K562 (cell line): ENCODE measurements around the gene FGF14. TPM values are rescaled to one million over a fixed set of nuclear protein-coding genes. Genes with fewer than 3 reads are reported as not detected.

ENCODE experiments used
- ATAC-seq: fragments of 200-7000 bp; cut with Tn5 transposase; 3 replicates; pipeline ENCODE4 v1.9.1; 2020; ENCODE audit warnings: moderate library complexity
- BruUV-seq: library from RNA; stranded (reverse); fragments of 400-500 nt; replicated peaks from 2 replicates; lab custom pipeline; 2021; lab: Mats Ljungman, UMichigan
- CTCF ChIA-PET: fragments of 300-600 bp; formaldehyde crosslinking; extraction: SDS; loops from one replicate; lab custom pipeline; 2021; ENCODE audit warnings: low intra/inter-chr PET ratio; lab: Yijun Ruan, JAX
- POLR2A ChIA-PET: fragments of 300-600, 350-650 bp; sonication (Branson Sonifier 250); formaldehyde crosslinking; extraction: SDS; loops from one replicate; lab custom pipeline; 2021; ENCODE audit warnings: antibody characterized with exemption, inconsistent platforms; lab: Yijun Ruan, JAX
- DNase-seq, 4 experiments: peaks; one replicate each; pipeline versions ENCODE4 v3.0.0 to v3.0.0-alpha.2; 2011 to 2018; ENCODE audit warnings: low spot score in 3 of 4, mixed read lengths in 3 of 4; ENCODE audit errors: extremely low read depth in 1 of 4
- FAIRE-seq: peaks from 2 replicates; lab custom pipeline; 2011; peaks lifted over from hg19 to GRCh38; lab: Jason Lieb, UNC
- H2AFZ ChIP-seq: 2 replicates; pipeline ENCODE4 v1.6.0; 2011; ENCODE audit warnings: low read depth, low read length, control low read depth, inconsistent platforms
- H3K27ac ChIP-seq: fragments of 200-600 bp; 3 replicates; pipeline ENCODE4 v1.8.0; 2011; ENCODE audit warnings: low read depth, mild to moderate bottlenecking, control low read depth, inconsistent platforms, low read length, moderate library complexity, mixed read lengths; ENCODE audit errors: extremely low read depth
- H3K27me3 ChIP-seq, 2 experiments: fragments of 300-600 bp in 1 of 2; 2 replicates in 1 of 2; 3 replicates in 1 of 2; pipeline versions ENCODE4 v1.6.0 to v1.8.0; 2011; ENCODE audit warnings: inconsistent platforms in 2 of 2, low read length in 2 of 2, mild to moderate bottlenecking in 1 of 2, mixed read lengths in 1 of 2, moderate library complexity in 1 of 2; ENCODE audit not compliant: control insufficient read depth in 2 of 2, insufficient read depth in 2 of 2
- H3K36me3 ChIP-seq: fragments of 300-600 bp; 3 replicates; pipeline ENCODE4 v1.8.0; 2011; ENCODE audit warnings: mild to moderate bottlenecking, low read length, inconsistent platforms; ENCODE audit not compliant: control insufficient read depth, insufficient read depth
- H3K4me1 ChIP-seq, 2 experiments: fragments of 200-600 bp in 1 of 2; replicated peaks in 1 of 2; 2 replicates in 1 of 2; 3 replicates in 1 of 2; pipeline versions ENCODE4 v1.5.1 to v1.8.0; 2011; ENCODE audit warnings: inconsistent platforms in 2 of 2, low read length in 2 of 2, mild to moderate bottlenecking in 1 of 2, mixed read lengths in 1 of 2, moderate library complexity in 1 of 2; ENCODE audit not compliant: control insufficient read depth in 2 of 2, insufficient read depth in 2 of 2
- H3K4me2 ChIP-seq: 2 replicates; pipeline ENCODE4 v1.6.1; 2011; ENCODE audit warnings: low read length, control low read depth, inconsistent platforms, mixed read lengths; ENCODE audit not compliant: insufficient read depth
- H3K4me3 ChIP-seq: fragments of 200-600 bp; sonication (generic), shearing (Covaris generic); 2 replicates; pipeline ENCODE4 v1.5.1; 2016; ENCODE audit warnings: control low read depth, inconsistent platforms
- H3K79me2 ChIP-seq: fragments of 200-600 bp; 3 replicates; pipeline ENCODE4 v1.8.0; 2011; ENCODE audit warnings: low read length, inconsistent platforms; ENCODE audit not compliant: control insufficient read depth, insufficient read depth
- H3K9ac ChIP-seq, 2 experiments: 2 replicates each; pipeline versions ENCODE4 v1.6.0 to v1.6.1; 2011; ENCODE audit warnings: low read depth in 2 of 2, low read length in 2 of 2, control low read depth in 1 of 2, inconsistent platforms in 1 of 2, mild to moderate bottlenecking in 1 of 2, mixed read lengths in 1 of 2; ENCODE audit not compliant: insufficient read depth in 1 of 2
- H3K9me1 ChIP-seq: one replicate; pipeline ENCODE4 v1.6.0; 2011; ENCODE audit warnings: inconsistent platforms, mild to moderate bottlenecking, low read length, moderate library complexity; ENCODE audit not compliant: control insufficient read depth, insufficient read depth
- H3K9me3 ChIP-seq: replicated peaks from 2 replicates; pipeline ENCODE4 v1.5.1; 2011; ENCODE audit warnings: low read depth, low read length, inconsistent platforms; ENCODE audit not compliant: control insufficient read depth, insufficient read depth
- H4K20me1 ChIP-seq: replicated peaks from 2 replicates; pipeline ENCODE4 v1.6.1; 2011; ENCODE audit warnings: low read length, inconsistent platforms, mixed read lengths; ENCODE audit not compliant: control insufficient read depth, insufficient read depth
- CBFA2T2 ChIP-seq: fragments of 450-650 bp; conservative IDR thresholded peaks from 2 replicates; pipeline ENCODE4 v1.6.1; 2017; ENCODE audit warnings: mild to moderate bottlenecking
- CBX8 ChIP-seq: fragments of 200-600 bp; sonication (generic); IDR thresholded peaks from 2 replicates; pipeline ENCODE4 v1.6.1; 2012; ENCODE audit warnings: borderline replicate concordance, mixed run types, low read depth, mild to moderate bottlenecking, moderate library complexity, mixed read lengths, low read length, control low read depth, inconsistent platforms; ENCODE audit not compliant: poor library complexity, severe bottlenecking; ENCODE audit errors: extremely low read depth
- EZH2 ChIP-seq: IDR thresholded peaks from 2 replicates; pipeline ENCODE4 v1.6.1; 2012; ENCODE audit warnings: low read depth, mild to moderate bottlenecking, inconsistent platforms, low read length, borderline replicate concordance
- FOXK2 ChIP-seq, 2 experiments: fragments of 450-650 bp; IDR thresholded peaks in 1 of 2; conservative IDR thresholded peaks in 1 of 2; 2 replicates each; pipeline ENCODE4 v1.6.1; 2016; ENCODE audit warnings: low read depth in 2 of 2, mild to moderate bottlenecking in 1 of 2
- KLF10 ChIP-seq: fragments of 250-450 bp; sonication (Bioruptor Pico); IDR thresholded peaks from 2 replicates; pipeline ENCODE4 v1.6.1; 2021; ENCODE audit warnings: matching md5 sums
- NR4A1 ChIP-seq, 2 experiments: fragments of 250-450 bp in 1 of 2; fragments of 450-650 bp in 1 of 2; sonication (Bioruptor Pico) in 1 of 2; IDR thresholded peaks; 2 replicates each; pipeline versions ENCODE4 v1.4.0 to v1.6.1; 2016 to 2020; ENCODE audit warnings: mild to moderate bottlenecking in 2 of 2, missing compliant biosample characterization in 1 of 2, missing genetic modification characterization in 1 of 2, moderate library complexity in 1 of 2
- RBM15 ChIP-seq: fragments of 200-400 bp; formaldehyde crosslinking; IDR thresholded peaks from 2 replicates; pipeline ENCODE4 v1.6.1; 2018; ENCODE audit warnings: mild to moderate bottlenecking, low read length, moderate library complexity; ENCODE audit not compliant: insufficient read depth
- ZC3H11A ChIP-seq: IDR thresholded peaks from 2 replicates; pipeline ENCODE4 v1.6.1; 2012; ENCODE audit warnings: low read depth, low read length, improper control_type of control experiment
- WGBS: fragments of 100-300 bp; shearing (Covaris generic); methylation state at CpG from one replicate; pipeline ENCODE4 v1.1.6; 2016; ENCODE audit warnings: low coverage, mixed read lengths; ENCODE audit not compliant: insufficient coverage; ENCODE audit errors: missing lambda C conversion rate; 5-methylcytosine and 5-hydroxymethylcytosine counted together
- in situ Hi-C: fragments of 300-500 bp; cut with MboI; formaldehyde crosslinking; loops from 4 replicates; pipeline ENCODE4 v1.15.0; 2018; ENCODE audit warnings: inconsistent platforms, mixed read lengths
- intact Hi-C: fragments of 100-400 bp; cut with micrococcal nuclease; formaldehyde crosslinking; loops from 2 replicates; pipeline ENCODE4 v1.14.2; 2022
- polyA plus RNA-seq, 8 experiments: library from polyadenylated mRNA; depleted of rRNA in 4 of 8; stranded (reverse) in 5 of 8; unstranded in 3 of 8; fragments of >200 nt; fragmentation: Nextera tagmentation in 2 of 8; fragmentation: Illumina TruSeq in 1 of 8; extraction: Ambion mirVana in 2 of 8; extraction: Trizol in 1 of 8; gene quantifications; 2 replicates each; pipeline versions ENCODE4 v1.2.1 to v1.2.3, GENCODE V29; 2011 to 2014; ENCODE audit warnings: inconsistent platforms in 1 of 8, missing spikeins in 1 of 8
- total RNA-seq, 7 experiments: library from RNA; depleted of rRNA in 6 of 7; stranded (reverse); fragments of >200 nt in 6 of 7; fragmentation: Illumina TruSeq in 2 of 7; extraction: Trizol in 2 of 7; gene quantifications; 2 replicates each; pipeline versions ENCODE4 v1.2.1 to v1.2.3, GENCODE V29; 2011 to 2021; ENCODE audit warnings: low replicate concordance in 1 of 7
- TF ChIP-seq, protein P1 (sequence below), 3 experiments: IDR thresholded peaks in 2 of 3; conservative IDR thresholded peaks in 1 of 3; 2 replicates each; pipeline ENCODE4 v1.5.1; 2011 to 2012; ENCODE audit warnings: low read length in 3 of 3, mild to moderate bottlenecking in 3 of 3, control low read depth in 2 of 3, improper control_type of control experiment in 1 of 3, inconsistent platforms in 1 of 3, low read depth in 1 of 3, mixed read lengths in 1 of 3, moderate library complexity in 1 of 3; ENCODE audit not compliant: insufficient read depth in 2 of 3
- TF ChIP-seq, protein P2 (sequence below): fragments of 450-650 bp; IDR thresholded peaks from 2 replicates; pipeline ENCODE4 v1.6.1; 2016; ENCODE audit warnings: mild to moderate bottlenecking
- TF ChIP-seq, protein P3 (sequence below): sonication (generic); formaldehyde crosslinking; IDR thresholded peaks from 2 replicates; pipeline ENCODE4 v1.8.0; 2022; ENCODE audit warnings: mild to moderate bottlenecking, low read depth, missing genetic modification reagents

The FGF14 gene
- total and polyA plus RNA-seq, 9 of the 15 experiments (the other 6 are each of a cell fraction or from before 2014, with no cell fraction given): not detected

DNA sequence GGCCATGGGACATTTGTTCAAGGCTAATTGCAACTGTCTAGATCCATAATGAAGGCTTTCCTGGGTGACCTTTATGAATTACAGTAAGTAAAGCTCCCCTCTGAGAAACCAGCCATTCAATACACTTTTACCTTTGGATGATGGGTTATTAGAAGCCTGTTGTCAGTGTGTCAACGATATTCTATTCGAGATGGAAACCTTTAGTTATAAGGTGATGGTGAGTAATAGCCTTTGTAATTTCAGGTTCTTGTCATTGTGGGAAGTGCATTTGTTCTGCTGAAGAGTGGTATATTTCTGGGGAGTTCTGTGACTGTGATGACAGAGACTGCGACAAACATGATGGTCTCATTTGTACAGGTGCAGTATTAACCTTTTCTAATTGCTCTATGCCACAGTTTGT is 687.7 kb downstream of the FGF14 start (continued):
- TF ChIP-seq FOXK2 (conservative IDR thresholded peaks at IDR 0.05 in 1 of 2, IDR thresholded peaks at IDR 0.05 in 1 of 2; ENCODE audit: low read depth in 2 of 2): no peak
- TF ChIP-seq EZH2: no peak
- TF ChIP-seq, protein P1, sequence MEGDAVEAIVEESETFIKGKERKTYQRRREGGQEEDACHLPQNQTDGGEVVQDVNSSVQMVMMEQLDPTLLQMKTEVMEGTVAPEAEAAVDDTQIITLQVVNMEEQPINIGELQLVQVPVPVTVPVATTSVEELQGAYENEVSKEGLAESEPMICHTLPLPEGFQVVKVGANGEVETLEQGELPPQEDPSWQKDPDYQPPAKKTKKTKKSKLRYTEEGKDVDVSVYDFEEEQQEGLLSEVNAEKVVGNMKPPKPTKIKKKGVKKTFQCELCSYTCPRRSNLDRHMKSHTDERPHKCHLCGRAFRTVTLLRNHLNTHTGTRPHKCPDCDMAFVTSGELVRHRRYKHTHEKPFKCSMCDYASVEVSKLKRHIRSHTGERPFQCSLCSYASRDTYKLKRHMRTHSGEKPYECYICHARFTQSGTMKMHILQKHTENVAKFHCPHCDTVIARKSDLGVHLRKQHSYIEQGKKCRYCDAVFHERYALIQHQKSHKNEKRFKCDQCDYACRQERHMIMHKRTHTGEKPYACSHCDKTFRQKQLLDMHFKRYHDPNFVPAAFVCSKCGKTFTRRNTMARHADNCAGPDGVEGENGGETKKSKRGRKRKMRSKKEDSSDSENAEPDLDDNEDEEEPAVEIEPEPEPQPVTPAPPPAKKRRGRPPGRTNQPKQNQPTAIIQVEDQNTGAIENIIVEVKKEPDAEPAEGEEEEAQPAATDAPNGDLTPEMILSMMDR (IDR thresholded peaks at IDR 0.05 in 2 of 3, conservative IDR thresholded peaks at IDR 0.05 in 1 of 3; ENCODE audit: insufficient read depth in 2 of 3, low read depth in 1 of 3, low read length in 3 of 3): no peak

DNA sequence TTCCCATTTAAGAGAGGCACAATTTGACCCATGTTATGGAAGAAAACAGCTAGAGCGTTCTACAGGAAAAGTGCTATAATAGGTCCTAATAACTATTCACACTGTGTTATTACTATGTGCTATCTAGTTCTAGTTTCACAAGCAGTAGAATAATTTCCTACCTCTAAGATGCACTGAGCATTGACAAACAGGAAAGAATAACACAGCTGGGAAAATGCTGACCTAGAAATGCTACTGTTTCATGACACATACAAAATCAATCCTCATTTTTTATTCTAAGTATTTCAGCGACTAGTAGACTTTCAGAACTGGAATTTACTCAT is 689.9 kb downstream of the FGF14 start:
- intact Hi-C loops (no loop called here), in situ Hi-C loops (no loop called here)
- no TSS peak for BruUV-seq
- Histone ChIP-seq H3K9me3 (no peaks in the 10 kb centered on the region), H3K36me3 (no peaks in the 10 kb centered on the region), H3K9me1 (no peaks in the 10 kb centered on the region), H3K79me2 (no peaks in the 10 kb centered on the region), H3K27me3 (no peaks in the 10 kb centered on the region), H3K4me3 (no peak overlapping the region), H3K4me2 (no peak overlapping the region), H3K9ac (no peak overlapping the region), H3K4me1 (no peaks in the 10 kb centered on the region), H3K27ac (no peak overlapping the region), H4K20me1 (no peaks in the 10 kb centered on the region), H2AFZ (no peak overlapping the region)
- DNase-seq (no peak), ATAC-seq (no peak), FAIRE-seq (no peak)
- ChIA-PET POLR2A (no interaction called here), CTCF (no interaction called here)
- TF ChIP-seq NR4A1 (CRISPR knock-in tag; IDR thresholded peaks at IDR 0.05) (no peak), NR4A1 (tag; IDR thresholded peaks at IDR 0.05) (no peak), ZC3H11A (no peak), CBX8 (no peak), RBM15 (no peak), FOXK2 (conservative IDR thresholded peaks at IDR 0.05 in 1 of 2, IDR thresholded peaks at IDR 0.05 in 1 of 2; ENCODE audit: low read depth in 2 of 2) (no peak), CBFA2T2 (no peak), KLF10 (CRISPR knock-in tag) (no peak)
- TF ChIP-seq, protein P2, sequence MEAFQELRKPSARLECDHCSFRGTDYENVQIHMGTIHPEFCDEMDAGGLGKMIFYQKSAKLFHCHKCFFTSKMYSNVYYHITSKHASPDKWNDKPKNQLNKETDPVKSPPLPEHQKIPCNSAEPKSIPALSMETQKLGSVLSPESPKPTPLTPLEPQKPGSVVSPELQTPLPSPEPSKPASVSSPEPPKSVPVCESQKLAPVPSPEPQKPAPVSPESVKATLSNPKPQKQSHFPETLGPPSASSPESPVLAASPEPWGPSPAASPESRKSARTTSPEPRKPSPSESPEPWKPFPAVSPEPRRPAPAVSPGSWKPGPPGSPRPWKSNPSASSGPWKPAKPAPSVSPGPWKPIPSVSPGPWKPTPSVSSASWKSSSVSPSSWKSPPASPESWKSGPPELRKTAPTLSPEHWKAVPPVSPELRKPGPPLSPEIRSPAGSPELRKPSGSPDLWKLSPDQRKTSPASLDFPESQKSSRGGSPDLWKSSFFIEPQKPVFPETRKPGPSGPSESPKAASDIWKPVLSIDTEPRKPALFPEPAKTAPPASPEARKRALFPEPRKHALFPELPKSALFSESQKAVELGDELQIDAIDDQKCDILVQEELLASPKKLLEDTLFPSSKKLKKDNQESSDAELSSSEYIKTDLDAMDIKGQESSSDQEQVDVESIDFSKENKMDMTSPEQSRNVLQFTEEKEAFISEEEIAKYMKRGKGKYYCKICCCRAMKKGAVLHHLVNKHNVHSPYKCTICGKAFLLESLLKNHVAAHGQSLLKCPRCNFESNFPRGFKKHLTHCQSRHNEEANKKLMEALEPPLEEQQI: no peak
- TF ChIP-seq, protein P3, sequence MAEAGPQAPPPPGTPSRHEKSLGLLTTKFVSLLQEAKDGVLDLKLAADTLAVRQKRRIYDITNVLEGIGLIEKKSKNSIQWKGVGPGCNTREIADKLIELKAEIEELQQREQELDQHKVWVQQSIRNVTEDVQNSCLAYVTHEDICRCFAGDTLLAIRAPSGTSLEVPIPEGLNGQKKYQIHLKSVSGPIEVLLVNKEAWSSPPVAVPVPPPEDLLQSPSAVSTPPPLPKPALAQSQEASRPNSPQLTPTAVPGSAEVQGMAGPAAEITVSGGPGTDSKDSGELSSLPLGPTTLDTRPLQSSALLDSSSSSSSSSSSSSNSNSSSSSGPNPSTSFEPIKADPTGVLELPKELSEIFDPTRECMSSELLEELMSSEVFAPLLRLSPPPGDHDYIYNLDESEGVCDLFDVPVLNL (CRISPR knock-in tag): no peak
- WGBS: 0% methylated on average over 2 of the region's 2 CpGs
